HG02759 (cell line): ENCODE measurements around the gene ANK3.

Experiments
- ATAC-seq: cut with Tn5 transposase; IDR thresholded peaks from one replicate; pipeline ENCODE4 v1.9.1; 2021; ENCODE audit warnings: mild to moderate bottlenecking, moderate library complexity; ENCODE audit not compliant: unreplicated experiment

ANK3 gene

GRCh38 chr10:60348982-60349381 lies 40.7 kb downstream of the ANK3 start:
- no peak for ATAC-seq

DNA sequence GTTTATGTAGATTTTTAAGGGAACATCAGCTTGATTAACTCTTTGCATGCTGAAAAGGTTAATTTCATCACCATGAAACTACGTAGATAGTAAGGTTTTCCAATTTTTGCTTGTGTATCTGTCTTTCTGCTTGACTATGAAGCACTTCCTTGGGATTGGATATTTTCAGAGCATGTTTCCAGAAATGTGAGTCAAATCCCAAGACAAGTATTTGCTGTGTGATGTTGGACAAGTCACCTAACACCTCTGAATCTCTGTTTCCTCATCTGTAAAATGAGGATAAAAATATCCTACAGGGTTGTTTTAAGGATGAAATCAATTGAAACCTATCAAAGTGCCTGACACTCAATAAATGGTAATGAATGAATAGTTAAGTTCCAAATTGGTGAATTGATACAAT lies 42.4 kb downstream of the ANK3 start:
- ATAC-seq: no peak

DNA sequence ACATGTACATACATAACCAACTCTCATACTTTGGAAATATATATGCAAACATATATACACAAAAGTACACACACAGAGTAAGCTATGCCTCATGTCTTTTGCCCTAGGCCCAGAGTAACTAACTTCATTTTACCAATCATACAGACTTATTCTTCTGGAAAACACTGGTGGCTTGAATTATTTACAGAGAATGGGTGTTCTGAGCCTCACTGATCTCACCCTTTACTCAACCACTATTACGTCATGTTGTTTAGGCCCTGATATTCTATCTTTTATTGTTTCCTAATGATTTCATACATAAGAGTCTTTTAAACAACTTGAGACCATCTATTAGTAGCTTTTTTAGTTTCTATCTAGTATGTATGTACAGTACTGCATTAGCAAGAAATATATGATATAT lies 43.0 kb downstream of the ANK3 start:
- ATAC-seq: no peak

- no peak for ATAC-seq
These were observed 46.4 kb downstream of the ANK3 start for GRCh38 chr10:60343254-60343653.

- no peak for ATAC-seq
These were observed 47.7 kb downstream of the ANK3 start for GRCh38 chr10:60341969-60342368.

- no peak for ATAC-seq
These were observed 48.7 kb downstream of the ANK3 start for GRCh38 chr10:60340973-60341372.

DNA sequence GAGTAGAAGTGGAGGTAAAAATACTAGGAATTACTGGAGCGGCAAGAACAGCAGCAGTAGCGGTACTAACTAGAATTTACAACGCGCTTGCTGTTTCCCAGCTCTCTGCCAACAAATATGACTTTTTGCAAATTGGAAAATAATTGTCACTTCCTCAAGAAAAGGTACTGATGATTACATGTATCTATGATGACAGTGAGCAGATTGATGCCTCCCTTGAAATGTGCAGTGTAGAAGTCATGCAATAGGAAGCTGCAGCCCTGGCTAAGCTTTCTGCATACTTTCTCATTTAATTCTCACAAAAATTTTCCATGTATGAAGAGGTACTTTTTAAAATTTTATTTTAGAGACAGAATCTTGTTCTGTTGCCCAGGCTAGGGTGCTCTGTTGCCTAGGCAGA lies 49.9 kb downstream of the ANK3 start:
- no peak for ATAC-seq

- no peak for ATAC-seq
These were observed 50.9 kb downstream of the ANK3 start for GRCh38 chr10:60338786-60339185.

DNA sequence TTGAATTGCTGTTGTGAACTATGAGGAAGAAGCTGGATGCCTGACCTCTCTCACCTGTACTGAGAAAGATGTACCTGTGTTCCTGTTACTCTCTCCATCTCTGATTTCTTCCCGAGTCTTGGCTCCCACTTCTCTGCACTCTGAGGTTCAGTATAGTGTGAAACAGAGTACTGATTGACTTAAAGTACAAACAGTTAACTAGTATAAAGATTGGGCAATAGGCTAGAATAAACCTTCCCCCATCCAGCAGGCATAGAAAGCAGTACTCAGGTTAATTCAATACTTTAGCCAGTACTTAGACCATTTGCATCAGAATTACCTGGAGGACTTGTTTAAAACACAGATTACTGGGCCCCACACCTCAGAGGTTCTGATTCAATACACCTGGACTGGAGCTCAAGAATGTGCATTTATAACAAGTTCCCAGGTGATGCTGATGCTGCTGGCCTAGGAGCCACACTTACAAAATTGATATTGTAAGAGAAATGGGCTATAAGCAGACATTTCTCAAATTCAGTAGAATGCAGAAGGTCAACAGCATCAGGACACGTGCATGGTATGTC lies 51.6 kb downstream of the ANK3 start:
- no peak for ATAC-seq

GRCh38 chr10:60336901-60337630 lies 52.6 kb downstream of the ANK3 start:
- ATAC-seq: no peak

- ATAC-seq: no peak
These were observed 54.0 kb downstream of the ANK3 start for GRCh38 chr10:60335708-60336107.

DNA sequence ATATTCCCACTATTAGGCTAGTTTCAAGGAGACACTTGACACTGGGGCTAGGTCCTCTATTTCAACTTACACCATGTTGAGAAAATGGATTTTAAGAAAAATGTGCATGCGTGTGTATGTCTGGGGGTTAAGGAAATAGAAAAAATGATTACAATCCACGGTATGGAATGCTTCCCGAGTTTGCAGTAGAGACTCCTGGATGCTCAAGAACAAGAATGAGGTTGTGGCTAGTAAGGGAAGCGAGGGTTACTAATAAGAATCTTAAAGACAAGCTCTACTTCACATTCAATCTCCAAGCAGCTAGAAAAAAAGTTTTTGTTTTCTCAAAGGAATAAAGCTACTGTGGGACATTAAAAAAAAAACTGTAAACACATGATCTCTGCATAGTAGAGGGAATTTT lies 54.7 kb downstream of the ANK3 start:
- ATAC-seq: no peak

DNA sequence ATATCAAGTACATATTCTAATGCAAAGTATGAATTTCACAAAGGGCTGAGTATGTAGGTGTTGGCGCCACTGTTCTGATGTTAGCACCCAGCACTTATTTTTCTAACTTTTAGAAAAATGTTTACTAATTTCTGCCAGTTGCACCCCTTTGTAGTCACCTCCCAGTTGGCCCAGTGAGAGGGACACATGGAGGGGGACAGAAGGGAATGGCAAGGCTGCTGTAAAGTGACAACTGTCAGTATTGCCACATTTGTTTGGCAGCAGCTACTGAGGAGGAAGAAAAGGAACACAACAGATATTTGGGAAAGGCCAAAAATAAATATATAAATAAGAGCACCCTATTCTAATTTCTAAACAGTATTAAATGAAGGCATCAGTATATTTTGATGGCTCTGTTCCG lies 57.3 kb downstream of the ANK3 start:
- no peak for ATAC-seq

GRCh38 chr10:60331886-60332285 lies 57.8 kb downstream of the ANK3 start:
- no peak for ATAC-seq

DNA sequence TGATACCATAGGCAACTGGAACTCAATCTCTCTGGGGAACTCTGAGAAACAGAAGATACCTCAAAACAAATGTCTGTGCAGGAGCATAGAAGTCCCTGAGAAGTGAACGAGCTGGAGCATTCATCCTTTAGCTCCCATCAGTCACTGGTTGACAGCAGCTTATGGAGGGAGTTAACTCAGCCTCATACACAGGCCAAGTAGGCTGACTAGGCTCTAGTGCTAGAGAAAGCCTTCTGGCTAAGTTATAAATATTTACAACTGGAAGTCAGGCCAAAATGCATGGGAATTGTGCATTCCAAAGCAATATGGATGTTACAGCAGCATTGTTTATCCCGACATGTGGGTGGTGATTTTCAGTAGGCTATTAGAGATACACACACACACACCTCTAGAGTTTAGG lies 66.5 kb downstream of the ANK3 start:
- no peak for ATAC-seq

- ATAC-seq: no peak
These were observed 69.0 kb downstream of the ANK3 start for GRCh38 chr10:60320666-60321065.

DNA sequence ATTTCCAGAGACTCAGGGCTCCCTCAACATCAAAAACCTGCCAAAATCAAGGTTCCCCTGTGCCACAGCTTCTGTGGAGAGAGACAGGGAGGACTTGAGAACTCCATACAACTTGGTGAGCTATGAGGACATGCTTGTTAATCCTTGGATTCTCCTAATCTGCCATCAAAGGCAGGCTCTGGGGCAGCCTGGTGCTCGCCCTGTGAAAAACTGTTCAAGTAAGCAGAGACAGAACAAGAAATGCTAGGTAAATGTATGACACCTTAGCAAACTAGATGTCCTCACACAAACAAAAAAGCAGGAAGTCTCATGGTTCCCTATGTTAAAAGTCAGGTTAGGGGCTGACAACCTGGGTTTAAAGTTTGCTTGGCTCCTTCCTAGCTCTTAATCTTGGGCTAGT lies 73.6 kb downstream of the ANK3 start:
- ATAC-seq: no peak

DNA sequence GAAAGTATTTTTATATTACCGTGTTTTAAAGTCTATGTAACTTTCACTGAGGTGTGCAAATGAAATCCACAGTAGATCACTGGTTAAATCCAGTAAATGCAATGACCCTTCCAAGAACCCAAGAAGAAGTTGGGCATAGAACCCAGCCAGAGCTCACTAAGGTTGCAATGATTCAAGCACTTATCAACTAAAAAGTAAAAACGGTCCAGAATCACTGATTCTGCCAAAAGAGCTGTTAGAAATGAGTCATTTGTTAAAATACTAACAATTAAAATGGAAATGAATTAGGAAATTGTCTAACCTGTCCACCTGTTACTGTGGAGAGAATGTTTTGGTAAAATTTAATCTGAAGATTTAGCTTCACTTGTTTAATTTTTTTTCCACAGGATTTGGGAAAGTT lies 74.4 kb downstream of the ANK3 start:
- ATAC-seq: no peak

DNA sequence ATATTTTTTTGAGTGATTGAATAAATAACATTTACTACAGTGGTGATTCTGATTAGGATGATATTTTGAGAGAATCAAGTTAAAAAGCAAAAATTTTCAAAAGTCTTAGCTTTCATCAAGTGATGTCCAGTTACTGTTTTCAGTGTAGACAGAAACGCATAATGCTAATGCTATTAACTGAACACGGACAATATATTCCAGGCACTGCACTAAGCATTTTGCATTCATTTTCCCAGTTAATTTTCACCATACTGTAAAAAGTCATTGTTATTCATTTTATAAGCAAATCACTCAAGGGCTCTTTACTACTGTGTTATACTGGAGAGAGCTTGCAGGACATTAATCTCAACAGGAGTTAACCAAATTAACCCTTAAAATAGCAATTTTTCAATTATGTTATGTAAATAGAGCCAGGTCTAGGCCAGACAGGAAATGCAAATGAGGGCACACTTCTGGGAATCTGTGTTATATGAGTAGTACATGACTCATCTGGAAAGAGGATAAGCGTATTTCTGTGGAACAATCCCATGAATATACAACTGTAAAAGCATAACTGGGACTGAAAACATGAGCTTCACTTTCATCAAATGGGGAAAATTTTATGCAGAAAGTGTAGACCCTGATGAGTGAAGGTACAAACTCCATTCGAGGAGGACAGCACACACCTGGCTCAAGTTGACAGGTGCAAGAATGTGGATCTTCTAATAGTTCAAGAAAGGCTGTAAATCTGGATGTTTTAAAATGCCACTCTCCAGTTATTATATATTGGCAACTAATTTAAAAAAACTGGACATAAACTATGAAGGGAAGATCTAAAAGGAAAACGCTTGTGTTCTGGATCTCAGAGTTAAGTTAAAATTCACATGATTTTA lies 75.4 kb downstream of the ANK3 start:
- ATAC-seq: no peak

- no peak for ATAC-seq
These were observed 76.1 kb downstream of the ANK3 start for GRCh38 chr10:60313589-60313952.

- ATAC-seq: no peak
These were observed 76.7 kb downstream of the ANK3 start for GRCh38 chr10:60312818-60313588.
